Ishikawa (cell line): ENCODE data around the gene ADAM33.

Experiments
- CEBPB ChIP-seq: IDR thresholded peaks from 2 replicates; pipeline ENCODE4 v1.6.1; 2012
- CREB1 ChIP-seq: IDR thresholded peaks from 2 replicates; pipeline ENCODE4 v1.6.1; 2012; ENCODE audit warnings: low read depth
- EGR1 ChIP-seq: IDR thresholded peaks from 2 replicates; pipeline ENCODE4 v1.6.1; 2012
- EP300 ChIP-seq: IDR thresholded peaks from 2 replicates; pipeline ENCODE4 v1.6.1; 2012; ENCODE audit warnings: borderline replicate concordance
- FOXM1 ChIP-seq: IDR thresholded peaks from 2 replicates; pipeline ENCODE4 v1.6.1; 2012; ENCODE audit warnings: low read depth, borderline replicate concordance
- MAX ChIP-seq: IDR thresholded peaks from 2 replicates; pipeline ENCODE4 v1.6.1; 2012
- NFIC ChIP-seq: IDR thresholded peaks from 2 replicates; pipeline ENCODE4 v1.6.1; 2012
- RAD21 ChIP-seq: IDR thresholded peaks from 2 replicates; pipeline ENCODE4 v1.6.1; 2012; ENCODE audit warnings: low read depth
- REST ChIP-seq: IDR thresholded peaks from 2 replicates; pipeline ENCODE4 v1.6.1; 2012; ENCODE audit warnings: low read depth, mild to moderate bottlenecking
- TAF1 ChIP-seq: IDR thresholded peaks from 2 replicates; pipeline ENCODE4 v1.6.1; 2012; ENCODE audit warnings: low read depth, mild to moderate bottlenecking
- TCF12 ChIP-seq: IDR thresholded peaks from 2 replicates; pipeline ENCODE4 v1.6.1; 2012; ENCODE audit warnings: low read depth
- TEAD4 ChIP-seq: IDR thresholded peaks from 2 replicates; pipeline ENCODE4 v1.6.1; 2012
- USF1 ChIP-seq: IDR thresholded peaks from 2 replicates; pipeline ENCODE4 v1.6.1; 2012
- YY1 ChIP-seq: IDR thresholded peaks from 2 replicates; pipeline ENCODE4 v1.6.1; 2012; ENCODE audit warnings: low read depth
- ZBTB7A ChIP-seq: IDR thresholded peaks from 2 replicates; pipeline ENCODE4 v1.6.1; 2012; ENCODE audit warnings: low read depth

Gene ADAM33

GRCh38 chr20:3681931-3682781 lies at the start of gene ADAM33:
ADAM33 (minus strand) TSS chr20:3682010; CDS start chr20:3682004, 6 bp downstream.
- no peak for TF ChIP-seq EP300
- no peak for TF ChIP-seq YY1
- peak; percentile 45; the same call in 1 of the 2 replicates for TF ChIP-seq ZBTB7A
- TF ChIP-seq NFIC: no peak

- TF ChIP-seq CREB1 (no peak), ZBTB7A (no peak), USF1 (no peak), REST (no peak), CEBPB (no peak), MAX (no peak), RAD21 (no peak), NFIC (no peak), TCF12 (no peak), TAF1 (no peak), FOXM1 (no peak), EGR1 (no peak), YY1 (no peak)
Measured at GRCh38 chr20:3730803-3731672, 49.2 kb upstream of the ADAM33 start.

GRCh38 chr20:3729811-3730540 lies 48.2 kb upstream of the ADAM33 start:
- TF ChIP-seq ZBTB7A (no peak), FOXM1 (no peak), TEAD4 (no peak), RAD21 (no peak)

- TF ChIP-seq RAD21 (no peak), REST (no peak), NFIC (no peak), CREB1 (no peak), MAX (no peak), USF1 (no peak), YY1 (no peak), CEBPB (no peak), TCF12 (no peak), TEAD4 (no peak), ZBTB7A (no peak), EGR1 (no peak), FOXM1 (no peak), TAF1 (no peak), EP300 (no peak)
Measured at GRCh38 chr20:3729378-3729777, 47.6 kb upstream of the ADAM33 start.

GRCh38 chr20:3728876-3729275 lies 47.1 kb upstream of the ADAM33 start:
- TF ChIP-seq TEAD4 (no peak), EP300 (no peak), YY1 (no peak), NFIC (no peak), RAD21 (no peak), REST (no peak), ZBTB7A (no peak), TCF12 (no peak), TAF1 (no peak), MAX (no peak), USF1 (no peak), EGR1 (no peak), CEBPB (no peak), FOXM1 (no peak)
